Measurements from ENCODE around the gene CLCN6. TPM values are rescaled to one million over a fixed set of nuclear protein-coding genes. Genes with fewer than 3 reads are reported as not detected.

CLCN6 gene
- polyA plus RNA-seq, 3 donors = 3.8 to 37.1 (median 4.2) TPM

- no peaks in the 10 kb centered on the region for H3K36me3 ChIP-seq (replicated peaks in 1 of 2; ENCODE audit: control insufficient read depth in 1 of 2, insufficient read depth in 2 of 2, low read length in 2 of 2)
- Mint-ChIP-seq H3K27me3 (ENCODE audit: low read depth in 3 of 3) (peaks cover 6 to 14% (median 13%) of the 10 kb centered on the region in 3 donors), H3K9me3 (no peaks in the 10 kb centered on the region), H3K36me3 (no peaks in the 10 kb centered on the region), H3K4me3 (no peak overlapping the region), H3K27ac (no peak overlapping the region), H3K4me1 (no peaks in the 10 kb centered on the region)
- DNase-seq = no peak
- no CpG with 5 or more reads among the region's 3 CpGs for WGBS (ENCODE audit: insufficient coverage)
- H3K9ac ChIP-seq (ENCODE audit: insufficient read depth, low read length, poor library complexity, severe bottlenecking) = no peak overlapping the region
- no peak overlapping the region for H2AFZ ChIP-seq (ENCODE audit: insufficient read depth, low read depth, low read length, poor library complexity, severe bottlenecking)
- TF ChIP-seq CTCF (IDR thresholded peaks at IDR 0.05) = no peak
- H3K4me2 ChIP-seq (replicated peaks; ENCODE audit: extremely low read depth, low read length, poor library complexity, severe bottlenecking) = no peak overlapping the region
- H3K27me3 ChIP-seq (ENCODE audit: control insufficient read depth in 2 of 2, insufficient read depth in 2 of 2, low read length in 2 of 2) = no peaks in the 10 kb centered on the region
- intact Hi-C loops (cut with micrococcal nuclease) = no loop called here
- H3K27ac ChIP-seq (ENCODE audit: low read depth in 1 of 2, low read length in 2 of 2) = no peak overlapping the region
- H3K4me1 ChIP-seq (ENCODE audit: control insufficient read depth in 1 of 2, insufficient read depth in 2 of 2, low read length in 2 of 2) = no peaks in the 10 kb centered on the region
- H4K20me1 ChIP-seq (ENCODE audit: insufficient read depth, low read length) = no peaks in the 10 kb centered on the region
- H3K9me3 ChIP-seq (replicated peaks in 1 of 2; ENCODE audit: control insufficient read depth in 1 of 2, insufficient read depth in 1 of 2, low read length in 2 of 2) = no peaks in the 10 kb centered on the region
- no peak overlapping the region for H3K4me3 ChIP-seq (replicated peaks in 1 of 3; ENCODE audit: low read depth in 2 of 3, low read length in 3 of 3)
- H3K79me2 ChIP-seq (ENCODE audit: insufficient read depth, low read length) = no peaks in the 10 kb centered on the region
Measured at GRCh38 chr1:11869104-11869503, 63.1 kb downstream of the CLCN6 start.

- Histone ChIP-seq H3K9me3 (replicated peaks in 1 of 2; ENCODE audit: control insufficient read depth in 1 of 2, insufficient read depth in 1 of 2, low read length in 2 of 2) (no peaks in the 10 kb centered on the region), H3K79me2 (ENCODE audit: insufficient read depth, low read length) (no peaks in the 10 kb centered on the region), H2AFZ (ENCODE audit: insufficient read depth, low read depth, low read length, poor library complexity, severe bottlenecking) (no peak overlapping the region), H4K20me1 (ENCODE audit: insufficient read depth, low read length) (no peaks in the 10 kb centered on the region), H3K4me3 (replicated peaks in 1 of 3; ENCODE audit: low read depth in 2 of 3, low read length in 3 of 3) (no peak overlapping the region), H3K4me2 (replicated peaks; ENCODE audit: extremely low read depth, low read length, poor library complexity, severe bottlenecking) (no peak overlapping the region), H3K27ac (ENCODE audit: low read depth in 1 of 2, low read length in 2 of 2) (no peak overlapping the region), H3K27me3 (ENCODE audit: control insufficient read depth in 2 of 2, insufficient read depth in 2 of 2, low read length in 2 of 2) (no peaks in the 10 kb centered on the region), H3K36me3 (replicated peaks in 1 of 2; ENCODE audit: control insufficient read depth in 1 of 2, insufficient read depth in 2 of 2, low read length in 2 of 2) (no peaks in the 10 kb centered on the region), H3K9ac (ENCODE audit: insufficient read depth, low read length, poor library complexity, severe bottlenecking) (no peak overlapping the region), H3K4me1 (ENCODE audit: control insufficient read depth in 1 of 2, insufficient read depth in 2 of 2, low read length in 2 of 2) (no peaks in the 10 kb centered on the region)
- Mint-ChIP-seq H3K27ac (no peak overlapping the region), H3K4me3 (no peak overlapping the region), H3K9me3 (no peaks in the 10 kb centered on the region), H3K4me1 (no peaks in the 10 kb centered on the region), H3K27me3 (ENCODE audit: low read depth in 3 of 3) (peaks cover 6 to 12% (median 12%) of the 10 kb centered on the region in 3 donors), H3K36me3 (no peaks in the 10 kb centered on the region)
- WGBS (ENCODE audit: insufficient coverage) = 92% methylated on average over 3 of the region's 5 CpGs
- DNase-seq = no peak
- intact Hi-C loops (cut with micrococcal nuclease) = no loop called here
- TF ChIP-seq CTCF (IDR thresholded peaks at IDR 0.05) = no peak
Measured at GRCh38 chr1:11869650-11870207, 63.7 kb downstream of the CLCN6 start.

Data from CD14-positive monocyte (primary cell).